GM12878 (cell line): ENCODE measurements around the gene TJP1.

ENCODE experiments used
- RELB ChIP-seq: fragments of 450-650 bp; IDR thresholded peaks from 2 replicates; pipeline ENCODE4 v1.6.1; 2017; ENCODE audit warnings: low read depth, mild to moderate bottlenecking, moderate library complexity
- SMC3 ChIP-seq: IDR thresholded peaks from 2 replicates; pipeline ENCODE4 v1.6.1; 2011; ENCODE audit warnings: low read length, improper control_type of control experiment, borderline replicate concordance
- YY1 ChIP-seq: IDR thresholded peaks from 2 replicates; pipeline ENCODE4 v1.6.1; 2011; ENCODE audit warnings: low read depth, mild to moderate bottlenecking, low read length
- ZNF274 ChIP-seq: IDR thresholded peaks from one replicate; pipeline ENCODE4 v1.8.0; 2011; ENCODE audit not compliant: insufficient read length, insufficient read depth
- TF ChIP-seq, protein P1 (sequence below): IDR thresholded peaks from 2 replicates; pipeline ENCODE4 v1.6.1; 2012; ENCODE audit warnings: low read depth, low read length, improper control_type of control experiment
- TF ChIP-seq, protein P2 (sequence below), 3 experiments: IDR thresholded peaks in 2 of 3; conservative IDR thresholded peaks in 1 of 3; 2 replicates each; pipeline ENCODE4 v1.5.1; 2011; ENCODE audit warnings: low read depth in 3 of 3, low read length in 3 of 3, mild to moderate bottlenecking in 3 of 3, control low read depth in 2 of 3, moderate library complexity in 2 of 3, inconsistent platforms in 1 of 3, mixed read lengths in 1 of 3; ENCODE audit not compliant: control insufficient read depth in 2 of 3, insufficient read depth in 1 of 3; ENCODE audit errors: extremely low read depth in 1 of 3

DNA sequence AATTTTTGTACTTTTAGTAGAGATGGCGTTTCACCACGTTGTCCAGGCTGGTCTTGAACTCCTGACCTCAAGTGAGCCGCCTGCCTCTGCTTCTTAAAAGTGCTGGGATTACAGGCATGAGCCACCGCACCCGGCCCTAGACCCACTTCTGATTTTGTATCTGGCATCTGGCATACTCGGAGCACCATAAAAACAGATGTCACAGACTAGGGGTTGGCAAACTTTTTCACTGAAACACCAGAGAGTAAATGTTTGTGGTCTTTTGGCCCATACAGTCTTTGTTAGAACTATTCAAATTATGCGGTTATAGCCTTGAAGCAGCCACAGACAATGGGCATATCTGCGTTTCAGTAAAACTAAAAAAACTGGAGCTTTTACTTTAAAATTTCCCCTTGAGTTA is 110.7 kb downstream of the TJP1 start:
- TF ChIP-seq, protein P1, sequence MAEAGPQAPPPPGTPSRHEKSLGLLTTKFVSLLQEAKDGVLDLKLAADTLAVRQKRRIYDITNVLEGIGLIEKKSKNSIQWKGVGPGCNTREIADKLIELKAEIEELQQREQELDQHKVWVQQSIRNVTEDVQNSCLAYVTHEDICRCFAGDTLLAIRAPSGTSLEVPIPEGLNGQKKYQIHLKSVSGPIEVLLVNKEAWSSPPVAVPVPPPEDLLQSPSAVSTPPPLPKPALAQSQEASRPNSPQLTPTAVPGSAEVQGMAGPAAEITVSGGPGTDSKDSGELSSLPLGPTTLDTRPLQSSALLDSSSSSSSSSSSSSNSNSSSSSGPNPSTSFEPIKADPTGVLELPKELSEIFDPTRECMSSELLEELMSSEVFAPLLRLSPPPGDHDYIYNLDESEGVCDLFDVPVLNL = no peak
- TF ChIP-seq RELB (no peak), YY1 (no peak), ZNF274 (no peak), SMC3 (no peak)
- TF ChIP-seq, protein P2, sequence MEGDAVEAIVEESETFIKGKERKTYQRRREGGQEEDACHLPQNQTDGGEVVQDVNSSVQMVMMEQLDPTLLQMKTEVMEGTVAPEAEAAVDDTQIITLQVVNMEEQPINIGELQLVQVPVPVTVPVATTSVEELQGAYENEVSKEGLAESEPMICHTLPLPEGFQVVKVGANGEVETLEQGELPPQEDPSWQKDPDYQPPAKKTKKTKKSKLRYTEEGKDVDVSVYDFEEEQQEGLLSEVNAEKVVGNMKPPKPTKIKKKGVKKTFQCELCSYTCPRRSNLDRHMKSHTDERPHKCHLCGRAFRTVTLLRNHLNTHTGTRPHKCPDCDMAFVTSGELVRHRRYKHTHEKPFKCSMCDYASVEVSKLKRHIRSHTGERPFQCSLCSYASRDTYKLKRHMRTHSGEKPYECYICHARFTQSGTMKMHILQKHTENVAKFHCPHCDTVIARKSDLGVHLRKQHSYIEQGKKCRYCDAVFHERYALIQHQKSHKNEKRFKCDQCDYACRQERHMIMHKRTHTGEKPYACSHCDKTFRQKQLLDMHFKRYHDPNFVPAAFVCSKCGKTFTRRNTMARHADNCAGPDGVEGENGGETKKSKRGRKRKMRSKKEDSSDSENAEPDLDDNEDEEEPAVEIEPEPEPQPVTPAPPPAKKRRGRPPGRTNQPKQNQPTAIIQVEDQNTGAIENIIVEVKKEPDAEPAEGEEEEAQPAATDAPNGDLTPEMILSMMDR (IDR thresholded peaks at IDR 0.05 in 2 of 3, conservative IDR thresholded peaks at IDR 0.05 in 1 of 3; ENCODE audit: control insufficient read depth in 2 of 3, extremely low read depth in 1 of 3, insufficient read depth in 1 of 3, low read depth in 3 of 3, low read length in 3 of 3) = no peak
